IPS DF 4.7 (cell line): ENCODE data around the gene OR8H3.
"Not testable (repeated sequence)": the region's sequence is repeated elsewhere in the genome, so short reads cannot be mapped to it uniquely, and the experiment has no call there.

Experiments
- DNase-seq: peaks from one replicate; pipeline ENCODE4 v3.0.0-alpha.2; 2013; ENCODE audit warnings: low spot score; ENCODE audit errors: extremely low read depth

The OR8H3 gene, protein sequence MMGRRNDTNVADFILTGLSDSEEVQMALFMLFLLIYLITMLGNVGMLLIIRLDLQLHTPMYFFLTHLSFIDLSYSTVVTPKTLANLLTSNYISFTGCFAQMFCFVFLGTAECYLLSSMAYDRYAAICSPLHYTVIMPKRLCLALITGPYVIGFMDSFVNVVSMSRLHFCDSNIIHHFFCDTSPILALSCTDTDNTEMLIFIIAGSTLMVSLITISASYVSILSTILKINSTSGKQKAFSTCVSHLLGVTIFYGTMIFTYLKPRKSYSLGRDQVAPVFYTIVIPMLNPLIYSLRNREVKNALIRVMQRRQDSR

DNA sequence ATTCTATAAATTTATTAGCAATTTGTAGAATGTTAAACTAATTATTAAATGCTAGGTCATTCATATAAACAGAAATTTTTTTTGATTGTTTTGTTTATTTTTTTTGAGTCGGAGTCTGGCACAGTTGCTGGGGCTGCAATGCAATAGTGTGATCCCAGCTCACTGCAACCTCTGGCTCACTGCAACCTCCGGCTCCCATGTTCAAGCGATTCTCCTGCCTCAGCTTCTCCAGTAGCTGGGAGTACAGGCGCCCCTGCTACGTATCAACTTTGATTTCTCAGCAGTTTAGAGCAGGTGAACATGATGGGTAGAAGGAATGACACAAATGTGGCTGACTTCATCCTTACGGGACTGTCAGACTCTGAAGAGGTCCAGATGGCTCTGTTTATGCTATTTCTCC, at the start of gene OR8H3:
OR8H3 (plus strand) TSS at position 301 of the 400 bp plus-strand sequence; CDS start at position 301, 0 bp downstream.
- no peak for DNase-seq

DNA sequence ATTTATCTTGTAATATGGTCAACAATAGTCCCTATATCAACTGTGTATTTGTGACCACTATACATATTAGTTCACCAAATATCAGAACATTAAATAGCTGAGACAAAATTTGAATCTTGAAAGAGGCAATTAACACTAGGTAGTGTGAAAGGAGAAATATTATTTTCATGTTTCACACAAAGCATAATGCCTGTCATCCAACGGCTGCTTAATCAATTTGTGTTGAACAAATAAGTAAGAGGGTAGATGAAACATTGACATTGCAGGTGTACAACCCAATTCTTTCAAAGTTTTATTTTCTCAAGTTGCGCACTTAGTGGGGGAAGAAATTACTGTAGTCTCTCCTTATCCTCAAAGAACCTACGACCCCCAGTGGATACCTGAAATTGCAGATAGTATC, 32.5 kb upstream of the OR8H3 start:
- no peak for DNase-seq

DNA sequence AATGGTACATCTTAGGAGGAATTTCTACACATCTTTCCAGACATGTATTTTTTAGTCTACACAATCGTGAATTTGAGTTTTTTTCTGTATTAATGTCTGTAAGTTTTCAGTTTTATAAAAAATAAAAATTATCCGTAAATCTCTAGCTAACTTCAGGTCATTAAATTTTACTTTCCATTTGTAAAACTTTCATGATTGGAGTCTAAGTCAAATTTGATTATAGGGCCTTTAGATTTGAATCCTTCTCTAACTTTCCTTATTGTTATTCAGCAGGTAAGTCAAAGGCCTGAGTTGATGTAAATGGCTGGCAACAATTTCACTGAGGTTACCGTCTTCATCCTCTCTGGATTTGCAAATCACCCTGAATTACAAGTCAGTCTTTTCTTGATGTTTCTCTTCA, 29.2 kb upstream of the OR8H3 start, which contains the start of gene OR8I2:
OR8I2 (plus strand) TSS at position 301 of the 400 bp plus-strand sequence; CDS start at position 301, 0 bp downstream.
- DNase-seq, result no peak

DNA sequence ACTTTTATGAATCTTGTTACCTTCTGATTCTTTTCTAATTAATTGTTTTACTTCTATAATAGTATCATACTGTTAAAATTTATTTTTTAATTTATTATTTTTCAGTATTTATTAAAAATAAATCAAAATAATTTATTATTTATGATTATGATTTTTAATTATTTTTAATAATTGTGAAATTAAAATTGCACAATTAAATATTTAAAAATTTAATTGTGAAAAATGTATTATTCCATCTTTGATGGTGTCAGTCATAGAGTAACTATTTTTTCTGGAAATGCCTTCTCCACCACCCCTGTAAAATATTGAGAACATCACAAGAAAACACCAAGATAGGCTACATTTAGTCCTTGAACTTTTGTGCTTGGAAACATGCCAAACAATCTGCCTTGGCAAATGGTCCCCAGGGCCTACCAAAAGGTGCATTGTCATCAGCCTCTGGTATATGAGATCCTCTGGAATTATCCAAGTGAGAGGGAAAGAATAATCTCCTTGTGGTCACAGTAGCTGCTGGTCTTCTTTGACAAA, 18.9 kb upstream of the OR8H3 start, which contains the start of gene OR8H2:
OR8H2 (plus strand) TSS at position 478 of the 528 bp plus-strand sequence. CDS start 1,356 bp downstream, outside the sequence.
- no peak for DNase-seq

DNA sequence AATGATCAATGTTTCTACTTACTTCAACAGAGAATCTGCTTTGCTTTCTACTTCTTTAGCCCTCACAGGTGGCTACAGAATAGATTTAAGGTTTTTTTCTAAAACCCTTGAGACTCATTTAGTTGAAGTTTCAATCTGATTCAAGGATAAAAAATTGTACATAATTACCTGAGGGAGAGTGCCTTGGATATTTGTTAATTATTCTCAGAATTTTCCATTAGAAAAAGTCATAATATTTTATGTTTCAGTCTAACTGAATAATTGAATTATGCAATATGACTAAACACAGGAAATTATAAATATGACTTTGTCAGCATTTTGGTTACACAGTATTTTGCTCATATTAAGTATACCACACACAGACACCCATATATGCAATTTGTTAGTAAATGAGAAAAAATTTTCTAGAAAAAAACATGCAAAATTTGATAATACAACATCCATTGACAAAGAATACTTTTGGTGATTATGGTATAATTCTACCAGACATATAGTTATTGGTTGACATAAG, 18.0 kb downstream of the OR8H3 start, which contains the start of gene OR8J3:
OR8J3 (minus strand) TSS at position 51 of the 511 bp plus-strand sequence. CDS start 2,483 bp downstream, outside the sequence.
- DNase-seq, result no peak

DNA sequence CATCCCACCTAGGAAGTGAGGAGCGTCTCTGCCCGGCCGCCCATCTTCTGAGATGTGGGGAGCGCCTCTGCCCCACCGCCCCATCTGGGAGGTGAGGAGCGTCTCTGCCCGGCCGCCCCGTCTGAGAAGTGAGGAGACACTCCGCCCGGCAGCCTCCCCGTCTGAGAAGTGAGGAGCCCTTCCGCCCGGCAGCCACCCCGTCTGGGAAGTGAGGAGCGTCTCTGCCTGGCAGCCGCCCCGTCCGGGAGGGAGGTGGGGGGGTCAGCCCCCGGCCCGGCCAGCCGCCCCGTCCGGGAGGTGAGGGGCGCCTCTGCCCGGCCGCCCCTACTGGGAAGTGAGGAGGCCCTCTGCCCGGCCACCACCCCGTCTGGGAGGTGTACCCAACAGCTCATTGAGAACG, 21.5 kb downstream of the OR8H3 start:
- not testable (repeated sequence) for DNase-seq

DNA sequence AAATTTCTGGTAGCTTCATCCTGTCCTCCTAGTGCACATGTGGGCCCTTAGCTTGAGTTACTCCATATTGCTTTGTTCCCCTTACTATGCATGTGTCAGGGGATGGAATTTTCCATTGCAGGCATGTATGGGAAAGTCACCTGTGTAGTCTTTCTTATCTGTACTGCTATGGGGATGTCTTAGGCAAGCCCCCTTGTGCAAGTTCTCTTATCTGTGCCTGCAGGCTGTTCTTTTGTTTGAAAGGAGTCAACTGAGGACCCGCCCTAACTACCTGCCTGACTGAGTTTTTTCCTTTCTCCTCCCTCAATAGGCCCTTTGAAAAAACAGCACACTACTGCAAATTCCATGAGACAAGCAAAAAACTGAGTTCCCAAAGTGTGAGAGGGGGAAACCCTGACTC, 29.2 kb downstream of the OR8H3 start:
- DNase-seq, result no peak

DNA sequence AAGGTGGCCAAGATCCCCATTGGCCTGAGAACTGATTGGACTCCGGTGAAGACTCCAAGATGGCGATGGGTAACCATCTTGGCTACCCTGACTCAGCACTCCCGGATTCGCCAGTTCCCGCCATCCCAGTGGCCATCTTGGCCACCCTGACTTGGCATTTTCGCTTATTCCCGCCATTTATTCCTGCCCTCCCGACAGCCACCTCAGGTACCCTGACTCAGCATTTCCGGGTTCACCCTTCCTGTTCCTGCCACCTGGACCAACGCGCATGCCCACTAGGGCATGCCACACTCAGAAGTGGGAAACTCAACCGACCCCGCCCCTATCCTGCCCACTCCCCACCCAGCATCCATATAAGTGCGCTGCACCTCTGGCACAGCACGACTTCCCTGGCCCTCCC, 30.2 kb downstream of the OR8H3 start:
- no peak for DNase-seq

DNA sequence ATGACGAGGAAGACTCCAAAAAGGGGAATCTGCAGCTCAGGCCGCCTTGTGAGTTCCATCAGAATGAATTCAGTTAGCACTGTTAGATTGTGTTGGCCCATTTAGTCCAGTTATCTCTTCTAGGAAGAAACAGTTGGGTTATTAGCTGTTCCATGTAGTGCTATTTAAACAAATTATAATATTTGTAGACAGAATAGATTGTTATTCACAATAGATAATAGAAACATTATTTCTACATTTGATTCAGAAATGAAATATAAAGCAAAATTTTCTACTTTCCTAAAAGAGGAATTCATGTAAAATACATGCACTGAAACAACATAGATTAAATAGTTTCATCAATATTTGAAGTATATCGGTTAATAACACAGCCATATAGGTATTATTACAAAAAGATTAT, 38.0 kb downstream of the OR8H3 start, which contains the start of gene OR8K5:
OR8K5 (minus strand) TSS at position 101 of the 400 bp plus-strand sequence; CDS start at position 101, 0 bp downstream.
- no peak for DNase-seq

DNA sequence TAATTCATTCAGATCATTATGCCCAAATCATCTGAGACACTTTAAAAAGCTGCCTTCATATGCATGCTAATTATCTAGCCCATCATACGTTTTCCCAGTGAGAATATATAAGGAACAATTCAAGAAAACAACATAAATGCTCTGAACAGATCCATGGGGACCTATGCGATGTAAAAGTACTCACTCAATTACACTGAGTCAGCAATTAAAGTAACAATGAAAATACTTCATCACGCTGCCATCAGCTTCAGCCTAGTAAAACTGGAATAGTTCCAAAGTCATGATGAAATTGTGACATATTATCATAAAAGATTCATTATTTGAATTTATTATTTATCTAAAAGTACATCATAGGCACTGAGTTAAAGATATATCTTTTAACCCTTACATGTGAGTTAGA, 41.6 kb downstream of the OR8H3 start:
- no peak for DNase-seq

DNA sequence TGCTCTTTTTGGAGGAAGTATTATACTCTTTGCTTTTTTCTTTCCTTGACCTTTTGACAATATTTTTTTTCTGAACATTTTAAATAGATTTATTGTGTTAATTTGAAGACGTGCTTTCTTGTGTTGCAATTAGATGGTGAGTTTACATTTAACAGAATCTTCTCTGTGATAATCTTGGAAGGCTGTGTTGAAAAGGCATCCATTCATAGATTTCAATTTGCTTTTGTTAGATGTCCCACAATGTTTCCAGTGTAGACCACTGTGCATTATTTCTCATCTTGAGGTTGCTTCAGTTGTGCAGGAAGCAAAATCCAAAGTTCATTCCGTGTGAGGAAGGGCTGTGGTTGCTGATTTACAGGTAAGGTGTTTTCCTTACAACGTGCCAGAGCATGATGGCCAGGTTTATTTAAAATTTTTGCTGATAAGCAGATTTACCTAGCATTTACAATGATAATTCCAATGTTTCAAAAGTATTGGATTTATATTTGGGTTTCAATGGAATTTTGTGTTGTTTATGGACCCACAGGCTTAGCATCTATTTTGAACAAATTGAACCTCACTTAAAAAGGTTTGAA, 50.2 kb downstream of the OR8H3 start:
- DNase-seq, result no peak
